Neural progenitor cell (in vitro differentiated cells): ENCODE data around the gene HM13. TPM values are rescaled to one million over a fixed set of nuclear protein-coding genes. Genes with fewer than 3 reads are reported as not detected.

Source experiments
- DNase-seq: peaks from one replicate; pipeline ENCODE4 v3.0.0-alpha.2; 2016; ENCODE audit warnings: low spot score
- H2AFZ ChIP-seq: fragments of 200-600 bp; sonication (generic); replicated peaks from 2 replicates; pipeline ENCODE4 v1.6.1; 2016; ENCODE audit warnings: antibody characterized with exemption
- H3F3A ChIP-seq: fragments of 200-600 bp; sonication (generic); 2 replicates; pipeline ENCODE4 v1.6.1; 2016; ENCODE audit warnings: antibody characterized with exemption, low read depth
- H3K27ac ChIP-seq: fragments of 200-600 bp; sonication (generic); 2 replicates; pipeline ENCODE4 v1.5.1; 2016; ENCODE audit warnings: mild to moderate bottlenecking
- H3K27me3 ChIP-seq: fragments of 200-600 bp; sonication (generic); 2 replicates; pipeline ENCODE4 v1.6.1; 2016; ENCODE audit warnings: mild to moderate bottlenecking, moderate library complexity
- H3K36me3 ChIP-seq: fragments of 200-600 bp; sonication (generic); 2 replicates; pipeline ENCODE4 v1.5.1; 2016
- H3K4me1 ChIP-seq: fragments of 200-600 bp; sonication (generic); 2 replicates; pipeline ENCODE4 v1.6.1; 2016; ENCODE audit warnings: mixed run types
- H3K4me2 ChIP-seq: fragments of 200-600 bp; sonication (generic); 2 replicates; pipeline ENCODE4 v1.6.1; 2016
- H3K4me3 ChIP-seq: fragments of 200-600 bp; sonication (generic); 2 replicates; pipeline ENCODE4 v1.5.1; 2016
- H3K79me2 ChIP-seq: fragments of 200-600 bp; sonication (generic); 2 replicates; pipeline ENCODE4 v1.6.1; 2016; ENCODE audit warnings: low read depth
- H3K9ac ChIP-seq: fragments of 200-600 bp; sonication (generic); 2 replicates; pipeline ENCODE4 v1.6.1; 2016
- H3K9me3 ChIP-seq: fragments of 200-600 bp; sonication (generic); 2 replicates; pipeline ENCODE4 v1.5.1; 2016; ENCODE audit warnings: low read depth
- H4K20me1 ChIP-seq: fragments of 200-600 bp; sonication (generic); 2 replicates; pipeline ENCODE4 v1.6.1; 2016; ENCODE audit warnings: low read depth
- H3K27ac Mint-ChIP-seq: 3 replicates; pipeline ENCODE4 v1.8.0; 2021; ENCODE audit warnings: mixed read lengths
- H3K27me3 Mint-ChIP-seq: 2 replicates; pipeline ENCODE4 v1.8.0; 2022; ENCODE audit warnings: low read depth, mild to moderate bottlenecking, inconsistent platforms, moderate library complexity, mixed read lengths; ENCODE audit not compliant: insufficient read depth
- H3K36me3 Mint-ChIP-seq: 3 replicates; pipeline ENCODE4 v1.8.0; 2021; ENCODE audit warnings: mixed read lengths
- H3K4me1 Mint-ChIP-seq: 3 replicates; pipeline ENCODE4 v1.8.0; 2021; ENCODE audit warnings: mixed read lengths
- H3K4me3 Mint-ChIP-seq: 3 replicates; pipeline ENCODE4 v1.8.0; 2021; ENCODE audit warnings: mild to moderate bottlenecking, moderate library complexity, mixed read lengths
- H3K9me3 Mint-ChIP-seq: 3 replicates; pipeline ENCODE4 v1.8.0; 2020; ENCODE audit warnings: mixed read lengths
- CTCF ChIP-seq: fragments of 200-600 bp; sonication (generic); IDR thresholded peaks from 2 replicates; pipeline ENCODE4 v1.5.1; 2017; ENCODE audit warnings: antibody characterized with exemption, mild to moderate bottlenecking
- EZH2 ChIP-seq: fragments of 200-600 bp; sonication (generic); IDR thresholded peaks from 2 replicates; pipeline ENCODE4 v1.6.1; 2017; ENCODE audit warnings: antibody characterized with exemption, mild to moderate bottlenecking, moderate library complexity
- EZH2phosphoT487 ChIP-seq: fragments of 200-600 bp; sonication (generic); IDR thresholded peaks from 2 replicates; pipeline ENCODE4 v1.6.1; 2017; ENCODE audit warnings: antibody characterized with exemption
- total RNA-seq: library from RNA; depleted of rRNA; stranded (reverse); fragments of >200 nt; gene quantifications from 2 replicates; pipeline ENCODE4 v1.2.3, GENCODE V29; 2015; ENCODE audit warnings: low replicate concordance

HM13 gene
- total RNA-seq, 1 donor from 2014 or later: 46.2 TPM

- no peaks in the 10 kb centered on the region for H3K36me3 ChIP-seq
- no peaks in the 10 kb centered on the region for H3K27me3 ChIP-seq
- TF ChIP-seq CTCF (no peak), EZH2phosphoT487 (no peak), EZH2 (no peak)
- no peak for DNase-seq
- Mint-ChIP-seq H3K4me1 (peaks cover 22% of the 10 kb centered on the region), H3K9me3 (no peaks in the 10 kb centered on the region), H3K27me3 (peaks cover 10% of the 10 kb centered on the region), H3K27ac (peak overlapping the region; percentile 91), H3K4me3 (peak overlapping the region; percentile 96), H3K36me3 (peaks cover 26% of the 10 kb centered on the region)
- H3K27ac ChIP-seq: no peak overlapping the region
- peaks cover 22% of the 10 kb centered on the region for H3K79me2 ChIP-seq
- H4K20me1 ChIP-seq: no peaks in the 10 kb centered on the region
- H3K4me3 ChIP-seq: peak overlapping the region; percentile 54
- H3K9me3 ChIP-seq: no peaks in the 10 kb centered on the region
- peaks cover 11% of the 10 kb centered on the region for H3K4me1 ChIP-seq
- peaks cover 14% of the 10 kb centered on the region for H3F3A ChIP-seq
- H2AFZ ChIP-seq: no peak overlapping the region
- peak overlapping the region; percentile 71 for H3K9ac ChIP-seq
- H3K4me2 ChIP-seq: peak overlapping the region; percentile 77
Measured at GRCh38 chr20:31547720-31548298, 33.6 kb downstream of the HM13 start.

- no peak for TF ChIP-seq EZH2
- Mint-ChIP-seq H3K4me3 (peak overlapping the region; percentile 96), H3K9me3 (no peaks in the 10 kb centered on the region), H3K36me3 (peaks cover 26% of the 10 kb centered on the region), H3K27me3 (peaks cover 10% of the 10 kb centered on the region), H3K4me1 (peaks cover 22% of the 10 kb centered on the region), H3K27ac (peak overlapping the region; percentile 29)
- Histone ChIP-seq H3K4me1 (peaks cover 11% of the 10 kb centered on the region), H4K20me1 (no peaks in the 10 kb centered on the region), H3K36me3 (no peaks in the 10 kb centered on the region), H3K27me3 (no peaks in the 10 kb centered on the region), H3K9me3 (no peaks in the 10 kb centered on the region), H3K79me2 (peaks cover 22% of the 10 kb centered on the region), H3K4me2 (no peak overlapping the region), H3K27ac (no peak overlapping the region), H3F3A (peaks cover 14% of the 10 kb centered on the region), H3K4me3 (no peak overlapping the region), H3K9ac (no peak overlapping the region), H2AFZ (no peak overlapping the region)
- DNase-seq: no peak
Measured at GRCh38 chr20:31548820-31549512, 34.7 kb downstream of the HM13 start.

- peaks cover 11% of the 10 kb centered on the region for H3K27me3 Mint-ChIP-seq
- Histone ChIP-seq H2AFZ (no peak overlapping the region), H3K27me3 (no peaks in the 10 kb centered on the region), H3F3A (peaks cover 14% of the 10 kb centered on the region), H3K4me1 (peaks cover 11% of the 10 kb centered on the region), H3K4me2 (no peak overlapping the region), H3K36me3 (no peaks in the 10 kb centered on the region), H3K27ac (no peak overlapping the region), H3K9ac (no peak overlapping the region), H3K9me3 (no peaks in the 10 kb centered on the region), H3K4me3 (no peak overlapping the region), H4K20me1 (no peaks in the 10 kb centered on the region), H3K79me2 (peaks cover 22% of the 10 kb centered on the region)
- peaks cover 26% of the 10 kb centered on the region for H3K36me3 Mint-ChIP-seq
- no peaks in the 10 kb centered on the region for H3K9me3 Mint-ChIP-seq
- no peak overlapping the region for H3K27ac Mint-ChIP-seq
- no peak for TF ChIP-seq CTCF
- no peak for TF ChIP-seq EZH2phosphoT487
- TF ChIP-seq EZH2: no peak
- H3K4me3 Mint-ChIP-seq: no peak overlapping the region
- peaks cover 19% of the 10 kb centered on the region for H3K4me1 Mint-ChIP-seq
- DNase-seq: no peak
Measured at GRCh38 chr20:31549513-31549880, 35.3 kb downstream of the HM13 start.

GRCh38 chr20:31550099-31550498, 35.9 kb downstream of the HM13 start:
- H3K4me2 ChIP-seq: no peak overlapping the region
- Mint-ChIP-seq H3K27ac (peak overlapping the region; percentile 17), H3K4me3 (no peak overlapping the region), H3K9me3 (no peaks in the 10 kb centered on the region), H3K36me3 (peaks cover 24% of the 10 kb centered on the region), H3K27me3 (peaks cover 11% of the 10 kb centered on the region), H3K4me1 (peaks cover 16% of the 10 kb centered on the region)
- peaks cover 8% of the 10 kb centered on the region for H3K4me1 ChIP-seq
- no peaks in the 10 kb centered on the region for H3K9me3 ChIP-seq
- no peaks in the 10 kb centered on the region for H3K36me3 ChIP-seq
- no peak overlapping the region for H3K4me3 ChIP-seq
- H2AFZ ChIP-seq: no peak overlapping the region
- no peaks in the 10 kb centered on the region for H3K27me3 ChIP-seq
- H3K9ac ChIP-seq: no peak overlapping the region
- peaks cover 22% of the 10 kb centered on the region for H3K79me2 ChIP-seq
- TF ChIP-seq EZH2phosphoT487: no peak
- no peak for TF ChIP-seq EZH2
- no peak for TF ChIP-seq CTCF
- no peak overlapping the region for H3K27ac ChIP-seq
- no peaks in the 10 kb centered on the region for H4K20me1 ChIP-seq
- no peak for DNase-seq
- H3F3A ChIP-seq: peaks cover 12% of the 10 kb centered on the region
